Fibroblast of skin of right biceps (primary cell): ENCODE data around the gene CCDC28A.

ENCODE experiments used
- DNase-seq: peaks from one replicate; pipeline ENCODE4 v3.0.0-alpha.2; 2013

The CCDC28A gene

DNA sequence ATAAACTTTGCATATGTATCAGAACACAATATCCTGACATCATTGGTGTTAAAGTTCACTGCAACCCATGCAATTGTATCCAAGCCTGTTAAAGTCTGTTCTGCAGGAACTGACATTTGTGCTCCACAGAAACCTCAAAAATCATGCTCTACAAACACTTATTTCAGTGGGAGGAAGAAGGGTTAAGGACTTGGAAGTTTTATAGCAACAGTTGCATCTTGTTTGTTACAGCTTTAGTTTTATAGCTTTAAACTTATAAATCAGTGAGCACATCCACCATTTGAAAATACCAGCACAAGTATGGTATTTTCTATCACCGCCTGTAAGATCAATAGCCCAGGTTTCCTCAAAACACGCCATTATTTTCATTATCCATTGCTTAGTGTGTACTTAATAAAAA is 23.2 kb downstream of the CCDC28A start:
- no peak for DNase-seq

DNA sequence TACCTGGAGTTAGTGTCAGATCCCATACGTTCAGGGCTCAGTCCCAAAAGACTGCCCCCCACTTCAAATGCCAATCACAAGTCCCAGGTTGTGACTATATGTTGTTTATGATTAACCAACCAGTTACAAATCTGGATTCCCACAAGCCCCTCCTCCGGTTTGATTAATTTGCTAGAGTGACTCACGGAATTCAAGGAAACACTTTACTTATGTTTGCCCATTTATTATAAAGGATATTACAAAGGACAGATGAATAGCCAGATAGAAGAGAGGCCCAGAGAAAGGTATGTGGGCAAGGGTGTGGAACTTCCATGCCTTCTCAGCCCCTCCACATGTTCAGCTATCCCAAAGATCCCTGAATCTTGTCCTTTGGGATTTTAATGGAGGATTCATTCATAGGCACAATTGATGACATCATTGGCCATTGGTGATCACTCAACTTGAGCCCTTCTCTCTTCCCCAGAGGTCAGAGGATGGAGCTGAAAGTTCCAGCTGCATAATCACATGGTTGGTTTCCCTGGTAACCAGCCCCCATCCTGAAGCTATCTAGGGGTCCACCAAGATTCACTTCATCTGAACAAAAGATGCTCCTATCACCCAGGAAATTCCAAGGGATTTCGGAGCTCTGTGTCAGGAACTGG is 24.4 kb downstream of the CCDC28A start:
- DNase-seq, result no peak

DNA sequence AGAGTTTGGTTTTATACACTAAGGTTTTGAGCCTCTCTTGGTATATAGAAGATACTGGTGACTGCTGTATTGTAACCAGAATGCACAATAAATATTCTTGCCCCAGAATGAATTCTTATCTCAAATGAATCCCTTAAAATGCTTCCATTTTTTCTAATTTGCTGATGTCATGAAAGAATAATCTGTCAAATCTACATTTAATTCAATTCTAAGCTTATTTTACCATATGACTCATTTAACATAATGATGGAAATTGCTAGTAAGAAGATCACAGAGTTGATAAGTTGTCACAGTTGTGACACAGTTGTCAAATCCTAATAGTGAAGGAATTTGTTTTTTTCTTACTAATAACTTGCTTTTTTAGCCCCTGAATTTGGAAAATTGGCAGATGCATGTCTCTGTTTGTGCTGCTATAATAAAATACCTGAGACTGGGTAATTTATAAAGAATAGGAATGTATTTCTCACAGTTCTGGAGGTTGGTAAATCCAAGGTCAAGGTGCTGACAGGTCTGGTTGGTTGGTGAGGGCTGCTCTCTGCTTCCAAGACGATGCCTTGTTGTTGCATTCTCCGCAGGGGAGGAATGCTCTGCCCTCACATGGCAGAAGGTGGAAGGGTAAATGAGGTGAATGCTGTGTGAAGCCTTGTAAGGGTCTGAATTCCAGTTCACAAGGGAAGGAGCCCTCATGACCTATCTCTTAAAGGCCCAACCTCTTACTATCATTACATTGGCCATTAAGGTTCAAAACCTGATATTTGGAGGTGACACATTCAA is 27.0 kb downstream of the CCDC28A start:
- DNase-seq, result peak; percentile 24

DNA sequence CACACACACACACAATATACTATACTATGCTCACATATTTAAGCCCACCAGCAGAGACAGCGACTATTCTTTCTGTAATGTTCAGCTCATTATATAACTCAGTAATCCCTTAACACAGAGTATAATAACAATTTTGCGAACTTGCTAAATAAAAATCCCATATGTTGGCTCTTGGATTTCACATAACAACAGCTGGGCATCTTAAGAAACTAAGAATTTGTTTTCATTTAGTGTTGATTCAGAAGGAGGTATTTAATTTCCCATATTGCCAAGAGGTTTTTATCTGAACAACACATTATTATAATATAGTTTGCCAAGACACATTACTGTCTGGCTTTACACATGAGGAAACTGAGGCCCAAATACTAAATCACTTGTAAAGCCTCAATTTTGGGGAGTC is 29.8 kb downstream of the CCDC28A start:
- no peak for DNase-seq

DNA sequence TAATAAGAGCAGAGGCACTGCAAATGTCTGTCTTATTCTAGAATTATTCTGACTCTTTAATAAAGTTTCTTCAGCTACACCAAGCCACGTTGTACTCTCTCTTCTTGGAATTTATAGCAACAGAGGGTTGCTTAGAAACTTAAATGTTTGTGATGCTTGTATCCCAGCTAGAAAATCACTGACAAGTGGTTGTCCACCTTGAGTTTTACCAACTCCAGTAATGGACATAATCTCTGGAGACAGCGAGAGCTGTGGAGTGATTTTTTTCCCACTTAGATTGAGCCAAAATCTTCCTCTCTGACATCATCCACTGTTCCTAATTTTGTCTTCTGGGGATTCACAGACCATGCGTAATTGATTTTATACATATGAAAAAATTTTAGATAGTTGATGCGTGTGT is 30.3 kb downstream of the CCDC28A start:
- DNase-seq, result peak; percentile 58

DNA sequence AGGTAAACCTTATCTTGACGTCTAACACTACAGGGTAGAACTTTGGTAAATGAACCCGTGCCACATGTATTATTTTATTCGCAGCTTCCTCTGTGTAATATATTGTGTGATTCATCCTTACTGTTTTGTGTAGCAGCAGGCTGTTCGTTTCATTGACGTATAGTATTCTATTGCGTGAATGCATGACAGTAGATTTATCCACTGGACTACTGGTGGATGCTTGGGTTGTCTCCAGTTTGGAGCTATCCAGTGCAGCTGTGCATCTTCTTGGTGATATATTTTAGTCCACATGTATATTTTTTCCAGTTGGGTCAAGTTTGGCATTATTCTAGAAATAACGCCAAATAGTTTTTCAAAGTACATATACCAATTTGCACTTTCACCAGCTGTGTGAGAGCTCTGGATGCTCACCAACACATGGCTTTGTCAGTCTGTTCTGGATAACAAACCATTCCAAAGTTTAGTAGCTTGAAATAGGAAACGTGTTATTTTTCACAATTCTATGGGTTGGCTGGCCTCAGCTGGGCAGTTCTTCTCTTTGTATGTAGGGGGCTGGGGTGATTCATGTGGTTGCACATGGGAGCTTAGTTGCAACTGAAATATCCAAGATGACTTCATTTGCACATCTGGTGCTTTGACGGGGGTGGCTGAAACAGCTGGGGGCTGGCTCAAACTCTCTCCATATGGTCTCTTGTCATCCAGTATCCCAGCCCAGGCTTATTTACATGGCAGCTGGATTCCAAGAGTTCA is 31.6 kb downstream of the CCDC28A start:
- DNase-seq, result peak; percentile 60

DNA sequence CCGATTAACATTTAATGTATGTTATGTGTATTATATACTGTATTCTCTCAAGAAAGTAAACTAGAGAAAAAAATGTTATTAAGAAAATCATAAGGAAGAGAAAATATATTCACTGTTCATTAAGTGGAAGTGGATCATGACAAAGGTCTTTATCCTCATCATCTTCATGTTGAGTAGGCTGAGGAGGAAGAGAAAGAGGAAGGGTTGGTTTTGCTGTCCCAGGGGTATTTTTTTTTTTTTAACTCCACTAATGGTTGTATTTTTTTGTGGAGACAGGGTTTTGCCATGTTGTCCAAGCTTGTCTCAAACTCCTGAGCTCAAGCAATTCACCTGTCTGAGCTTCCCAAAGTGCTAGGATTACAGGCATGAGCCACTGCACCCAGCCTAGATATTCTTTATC is 33.3 kb downstream of the CCDC28A start:
- DNase-seq, result no peak

DNA sequence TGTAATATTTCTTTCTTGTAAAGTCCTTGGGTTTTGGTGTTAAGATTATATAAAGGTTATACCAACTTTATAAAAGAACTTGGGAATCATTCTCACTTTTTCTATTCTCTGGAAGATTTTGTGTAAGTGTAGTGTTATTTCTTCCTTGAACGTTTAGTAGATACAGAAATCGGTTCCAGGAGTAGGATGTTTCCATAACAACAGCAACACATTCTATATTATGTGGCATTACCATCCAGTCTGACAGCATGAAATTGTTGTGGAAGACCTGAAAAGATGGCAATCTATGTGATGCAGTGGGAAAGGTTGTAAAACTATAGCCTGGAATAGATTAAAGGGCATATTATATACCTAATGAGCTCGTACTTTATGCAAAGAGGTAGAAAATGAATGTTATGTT is 36.1 kb downstream of the CCDC28A start:
- DNase-seq, result no peak

DNA sequence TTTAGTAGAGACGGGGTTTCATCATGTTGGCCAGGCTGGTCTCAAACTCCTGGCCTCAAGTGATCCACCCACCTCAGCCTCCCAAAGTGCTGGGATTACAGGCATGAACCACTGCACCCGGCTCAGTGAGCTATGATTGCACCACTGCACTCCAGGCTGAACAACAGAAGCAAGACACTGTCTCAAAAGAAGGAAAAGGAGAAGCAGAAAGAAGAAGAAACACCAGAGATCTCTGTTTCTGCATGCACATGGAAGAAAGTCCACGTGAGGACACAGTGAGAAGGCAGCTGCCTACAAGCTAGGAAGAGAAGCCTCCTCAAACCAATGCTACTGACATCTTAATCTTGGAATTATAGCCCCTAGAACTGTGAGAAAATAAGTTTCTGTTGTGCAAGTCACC is 38.3 kb downstream of the CCDC28A start:
- DNase-seq, result no peak

DNA sequence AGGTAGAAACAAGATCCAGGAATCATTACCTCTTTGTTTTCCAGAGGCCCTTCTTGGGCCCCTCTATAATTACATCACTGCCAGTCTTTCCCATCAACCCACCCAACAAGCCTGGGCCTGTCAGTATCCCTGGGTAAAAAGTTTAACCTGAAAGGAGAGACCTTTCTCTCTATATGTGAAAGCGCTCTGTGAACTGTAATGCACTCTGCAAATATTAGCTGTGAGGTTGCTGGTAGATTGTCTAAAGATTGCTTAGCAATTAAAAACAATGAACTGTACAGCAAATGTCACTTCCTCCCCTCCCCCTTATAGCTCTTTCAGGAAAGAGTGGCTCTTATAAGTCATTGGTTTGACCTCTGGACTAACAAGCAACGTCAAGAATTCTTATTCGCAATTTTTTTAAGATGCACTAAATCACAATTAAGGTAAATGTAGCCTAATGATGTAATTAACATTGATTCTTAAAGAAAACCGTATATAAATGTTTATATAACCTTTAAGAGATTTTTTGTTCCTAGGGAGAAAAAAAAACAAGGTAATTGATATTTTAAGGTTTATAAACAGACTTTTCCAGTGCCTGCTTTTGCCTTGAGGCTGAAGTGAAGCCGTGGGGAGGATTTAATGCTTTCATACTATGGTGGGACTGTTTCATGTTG is 40.7 kb downstream of the CCDC28A start:
- no peak for DNase-seq

DNA sequence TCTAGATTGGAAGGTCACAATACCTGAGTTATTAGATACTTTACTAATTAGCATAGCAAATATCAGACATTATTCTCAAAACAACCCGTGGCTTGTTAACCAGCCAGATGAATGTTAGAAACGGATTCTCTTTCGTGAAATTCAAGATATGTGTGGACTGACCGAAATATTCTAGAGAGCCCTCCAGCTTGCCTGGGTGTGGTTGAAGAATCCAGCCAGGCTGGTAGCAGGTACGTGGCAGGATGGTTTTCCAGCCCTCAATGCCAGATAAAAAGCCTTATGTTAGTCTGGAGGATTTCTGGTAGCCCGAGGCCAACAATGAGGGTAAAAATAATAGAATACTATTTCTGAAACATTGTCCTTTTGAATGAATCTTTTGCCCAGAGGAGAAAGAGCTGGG is 41.7 kb downstream of the CCDC28A start:
- DNase-seq, result no peak

DNA sequence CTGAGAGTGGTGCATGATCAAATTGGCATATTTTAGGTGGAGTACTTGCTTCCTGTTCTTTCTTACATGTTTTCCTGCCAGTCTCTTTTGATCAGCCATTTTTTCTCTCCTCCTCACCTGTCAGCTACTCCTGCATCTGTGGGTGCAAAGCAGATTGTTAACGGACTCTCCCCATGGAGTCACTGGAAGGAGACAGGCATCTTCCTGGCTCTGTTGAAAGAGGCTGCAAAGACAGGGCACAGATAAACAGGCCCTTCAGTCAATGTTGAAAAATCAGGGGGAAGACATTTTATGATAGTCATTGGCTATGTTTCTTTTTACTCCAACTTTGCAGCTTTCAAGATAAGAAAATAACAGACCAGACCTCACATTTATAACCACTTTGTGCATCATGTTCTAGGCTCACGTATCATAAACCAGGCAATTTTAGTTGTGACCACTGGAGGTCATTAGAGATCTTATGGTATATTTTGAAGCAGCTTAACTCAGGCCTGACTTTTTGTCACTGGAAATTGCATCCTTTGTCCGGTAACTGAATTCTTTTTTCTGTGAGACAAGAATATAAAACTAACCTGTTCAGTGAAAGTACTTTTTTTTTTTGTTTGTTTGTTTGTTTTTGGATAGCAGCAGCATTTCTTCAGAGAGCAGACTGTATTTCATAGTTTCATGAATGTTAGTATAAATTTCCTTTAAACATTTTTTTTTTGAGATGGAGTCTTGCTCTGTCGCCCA is 42.4 kb downstream of the CCDC28A start:
- peak; percentile 71 for DNase-seq

DNA sequence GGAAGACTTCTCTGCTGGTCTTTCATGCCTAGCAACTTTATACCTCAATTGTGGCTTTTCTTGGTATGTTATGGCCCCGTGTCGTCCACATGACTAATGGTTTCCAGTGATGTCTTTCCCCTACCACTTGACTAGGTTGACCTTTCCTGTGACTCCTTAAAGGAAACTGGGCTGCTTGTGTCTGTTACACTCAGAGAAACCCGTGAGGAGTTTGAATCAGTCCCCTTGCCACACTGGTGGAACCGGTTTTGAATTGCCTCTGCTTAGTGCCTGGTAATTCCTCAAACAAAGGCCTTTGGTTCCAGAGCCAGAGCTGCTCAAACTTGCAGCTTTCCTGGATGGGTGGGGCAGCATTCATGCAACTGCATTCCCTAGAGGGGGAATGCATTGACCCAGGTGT is 44.2 kb downstream of the CCDC28A start:
- DNase-seq, result peak; percentile 82

DNA sequence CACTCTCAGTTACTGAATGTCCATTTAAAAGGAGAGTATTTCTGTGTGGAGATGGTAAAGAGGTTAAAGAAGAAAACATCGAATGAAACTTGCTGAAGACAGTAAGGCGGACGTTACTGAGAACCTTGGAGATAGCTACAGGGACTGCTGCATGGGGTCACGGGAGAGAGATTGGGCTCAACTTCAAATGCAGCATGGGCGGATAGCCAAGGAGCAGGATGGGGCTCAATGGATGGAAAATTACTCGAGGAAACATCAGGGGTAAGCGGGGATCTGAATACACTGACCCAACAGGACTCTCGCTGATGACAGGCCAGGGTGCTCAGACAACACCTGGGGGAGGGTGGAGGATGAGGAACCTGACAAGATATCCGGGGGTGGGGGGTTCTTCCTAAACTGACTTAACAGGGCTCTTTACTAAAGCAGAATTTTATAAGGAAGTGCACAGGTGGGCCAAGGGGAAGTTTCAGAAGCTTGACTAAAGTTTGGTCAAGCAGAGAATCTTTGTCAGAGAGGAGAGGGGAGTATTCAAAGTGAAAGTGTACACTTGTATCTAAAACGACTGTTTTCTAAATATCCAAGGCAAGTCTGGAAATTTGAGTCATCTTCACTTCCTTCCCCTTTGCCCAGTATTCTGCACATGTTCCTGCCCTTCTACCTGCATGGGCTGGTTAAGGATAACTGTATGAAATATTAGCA is 45.1 kb downstream of the CCDC28A start:
- DNase-seq, result no peak

DNA sequence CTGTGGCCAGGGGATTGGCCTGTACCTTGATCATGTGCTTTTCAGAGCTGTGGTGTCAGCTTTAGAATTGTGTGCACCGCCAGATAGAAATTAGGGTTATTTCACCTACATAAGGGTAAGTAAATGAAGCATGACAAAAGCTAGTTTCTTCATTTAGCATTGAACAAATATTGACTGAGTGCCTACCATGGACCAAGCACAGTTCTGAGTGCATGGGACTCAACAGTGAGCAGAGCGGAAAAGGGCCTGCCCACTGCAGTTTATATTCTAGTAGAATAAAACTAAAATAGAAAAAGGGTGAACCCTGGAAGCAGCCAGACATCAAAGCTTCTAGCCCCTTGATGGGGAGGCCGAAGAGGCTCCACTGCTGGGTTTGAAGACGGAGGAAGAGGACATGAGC is 48.0 kb downstream of the CCDC28A start:
- DNase-seq, result no peak

DNA sequence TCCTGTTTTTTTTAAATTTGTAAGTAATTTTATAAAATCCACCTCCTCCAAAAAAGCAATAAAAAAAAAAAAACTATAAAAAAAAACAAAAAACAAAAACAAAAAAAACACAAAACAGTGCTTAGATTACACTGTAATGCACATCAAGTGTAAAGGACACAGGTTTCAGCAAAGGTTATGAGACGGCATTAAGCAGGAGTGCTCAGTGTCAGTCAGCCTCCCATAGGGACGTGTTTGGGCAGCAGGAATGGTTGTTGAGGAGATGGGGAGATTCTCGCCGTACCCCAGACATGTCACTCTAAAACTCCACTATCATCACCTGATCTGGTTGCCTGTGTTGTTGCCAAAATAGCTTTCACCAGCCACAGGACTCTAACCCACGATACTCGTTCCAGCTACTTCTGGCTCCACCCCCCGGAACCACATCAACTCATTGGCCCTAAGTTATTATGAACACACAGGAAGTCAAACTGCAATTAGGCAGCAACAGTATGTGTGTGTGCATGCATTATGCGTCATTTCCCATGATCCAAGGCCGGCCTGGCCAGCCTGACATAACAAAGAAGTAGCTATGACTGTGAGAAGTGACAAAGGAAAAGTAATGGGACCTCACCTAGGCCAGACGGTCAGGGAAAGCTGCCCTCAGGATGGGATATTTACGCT is 51.0 kb downstream of the CCDC28A start:
- peak; percentile 29 for DNase-seq

DNA sequence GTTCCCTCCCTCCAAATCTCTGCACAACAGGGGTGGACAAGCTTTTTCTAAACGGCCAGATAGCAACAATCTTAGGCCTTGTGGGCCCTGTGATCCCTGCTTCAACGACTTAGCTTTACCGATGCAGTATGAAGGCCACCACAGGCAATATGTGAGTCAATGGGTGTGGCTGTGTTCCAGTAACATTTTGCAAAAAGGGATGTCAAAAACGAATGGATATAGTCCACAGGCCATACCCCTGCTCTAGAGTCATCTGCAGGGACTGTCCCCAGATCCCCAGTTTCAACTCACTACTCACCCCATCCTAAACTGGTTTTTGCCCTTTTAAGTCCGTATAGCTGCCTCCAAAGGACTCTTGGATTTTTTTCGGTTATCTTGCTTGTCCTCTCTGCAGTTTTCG is 56.7 kb downstream of the CCDC28A start:
- no peak for DNase-seq

DNA sequence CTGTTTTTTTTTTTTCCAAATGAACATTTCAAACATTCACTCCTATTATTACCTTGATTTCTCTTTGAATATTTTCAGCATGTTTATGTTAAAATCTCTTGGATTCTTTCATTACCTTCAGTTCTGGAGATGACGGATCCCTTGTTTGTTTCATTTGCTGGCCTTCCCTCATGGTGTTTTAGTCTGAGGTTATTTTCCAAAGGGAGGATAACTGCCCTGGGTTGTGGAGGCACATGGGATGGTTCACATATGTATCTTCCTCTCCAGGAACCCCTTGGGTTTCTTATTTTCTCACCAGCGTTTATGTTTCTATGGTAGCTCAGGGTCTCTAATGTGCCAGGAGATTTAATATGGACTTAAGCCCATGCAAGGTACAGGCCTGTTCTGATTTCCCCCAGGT is 58.6 kb downstream of the CCDC28A start:
- no peak for DNase-seq

DNA sequence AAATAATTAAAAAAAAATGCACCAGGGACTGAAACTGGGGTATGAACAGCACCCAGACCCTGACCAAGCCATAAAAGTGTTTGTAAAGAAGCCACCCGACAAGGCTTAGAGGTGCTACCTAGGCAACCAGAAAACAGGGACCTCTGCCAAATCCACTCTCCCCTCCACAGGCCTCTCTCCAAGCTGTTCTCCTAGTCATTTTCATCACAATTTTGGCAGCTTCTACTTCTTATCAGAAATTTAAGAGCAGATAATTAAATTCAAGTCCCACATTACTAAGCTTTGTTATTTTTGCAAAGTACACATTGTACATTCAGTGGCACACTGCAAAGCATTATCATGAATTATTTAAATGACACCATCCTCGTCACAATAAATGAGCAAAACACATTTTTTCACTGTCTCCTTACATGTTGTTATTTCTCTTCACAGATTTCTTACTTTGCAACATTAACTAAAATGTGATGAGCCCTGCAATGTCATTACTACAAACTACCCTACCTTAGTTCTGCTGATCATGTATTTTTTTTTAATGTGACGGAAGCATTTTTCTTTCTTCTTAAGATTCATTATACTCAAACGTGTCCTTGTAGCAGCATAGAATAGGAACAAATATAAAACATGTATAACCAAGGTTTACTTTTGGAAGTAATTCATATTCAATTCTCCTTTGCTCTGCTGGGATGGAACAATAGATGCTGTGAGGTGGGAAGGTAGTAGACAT is 60.4 kb downstream of the CCDC28A start:
- DNase-seq, result peak; percentile 10

DNA sequence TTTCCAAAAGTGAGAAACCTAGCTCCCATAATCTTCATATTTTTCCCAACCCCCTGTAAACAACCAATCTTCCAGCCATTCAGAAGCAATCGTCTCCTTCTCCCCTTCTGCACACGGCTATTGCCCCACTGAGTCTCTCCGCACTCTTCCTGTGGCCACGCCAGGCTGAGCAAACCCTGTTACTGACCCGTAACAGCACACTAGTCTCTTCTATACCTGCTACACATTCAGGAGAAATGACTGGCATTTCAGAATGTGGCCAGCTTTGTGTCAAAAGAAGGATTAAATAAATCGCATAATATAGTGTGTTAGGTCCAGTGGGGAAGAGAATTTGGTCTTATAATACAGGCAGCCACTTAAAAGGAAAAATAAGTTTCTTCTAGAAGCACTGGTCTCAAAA is 63.7 kb downstream of the CCDC28A start:
- DNase-seq, result no peak
